GM12874 (cell line): ENCODE results near the gene FADD.

Experiments
- TF ChIP-seq, protein P1 (sequence below): IDR thresholded peaks from 2 replicates; pipeline ENCODE4 v1.5.1; 2011; ENCODE audit warnings: low read depth, mild to moderate bottlenecking, control low read depth, low read length, moderate library complexity; ENCODE audit not compliant: insufficient read depth

The FADD gene

DNA sequence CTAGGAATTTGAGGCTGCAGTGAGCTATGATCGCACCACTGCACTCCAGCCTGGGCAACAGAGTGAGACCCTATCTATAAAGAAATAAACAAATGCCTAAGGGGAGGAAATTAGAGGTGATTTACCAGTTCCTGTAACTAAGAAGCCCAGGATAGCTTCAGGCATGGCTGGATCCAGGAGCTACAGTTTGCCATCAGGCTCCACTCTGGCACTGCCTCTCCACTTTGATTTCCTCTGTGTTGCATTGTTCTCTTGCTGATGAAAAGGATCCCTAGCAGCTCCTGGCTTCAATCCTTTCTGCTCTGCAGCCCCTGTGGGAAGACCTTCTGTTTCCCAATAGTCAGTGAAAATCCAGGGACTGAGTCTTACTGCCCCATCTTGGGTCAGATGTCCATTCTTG lies 20.1 kb upstream of the FADD start:
- TF ChIP-seq, protein P1, sequence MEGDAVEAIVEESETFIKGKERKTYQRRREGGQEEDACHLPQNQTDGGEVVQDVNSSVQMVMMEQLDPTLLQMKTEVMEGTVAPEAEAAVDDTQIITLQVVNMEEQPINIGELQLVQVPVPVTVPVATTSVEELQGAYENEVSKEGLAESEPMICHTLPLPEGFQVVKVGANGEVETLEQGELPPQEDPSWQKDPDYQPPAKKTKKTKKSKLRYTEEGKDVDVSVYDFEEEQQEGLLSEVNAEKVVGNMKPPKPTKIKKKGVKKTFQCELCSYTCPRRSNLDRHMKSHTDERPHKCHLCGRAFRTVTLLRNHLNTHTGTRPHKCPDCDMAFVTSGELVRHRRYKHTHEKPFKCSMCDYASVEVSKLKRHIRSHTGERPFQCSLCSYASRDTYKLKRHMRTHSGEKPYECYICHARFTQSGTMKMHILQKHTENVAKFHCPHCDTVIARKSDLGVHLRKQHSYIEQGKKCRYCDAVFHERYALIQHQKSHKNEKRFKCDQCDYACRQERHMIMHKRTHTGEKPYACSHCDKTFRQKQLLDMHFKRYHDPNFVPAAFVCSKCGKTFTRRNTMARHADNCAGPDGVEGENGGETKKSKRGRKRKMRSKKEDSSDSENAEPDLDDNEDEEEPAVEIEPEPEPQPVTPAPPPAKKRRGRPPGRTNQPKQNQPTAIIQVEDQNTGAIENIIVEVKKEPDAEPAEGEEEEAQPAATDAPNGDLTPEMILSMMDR, result no peak

DNA sequence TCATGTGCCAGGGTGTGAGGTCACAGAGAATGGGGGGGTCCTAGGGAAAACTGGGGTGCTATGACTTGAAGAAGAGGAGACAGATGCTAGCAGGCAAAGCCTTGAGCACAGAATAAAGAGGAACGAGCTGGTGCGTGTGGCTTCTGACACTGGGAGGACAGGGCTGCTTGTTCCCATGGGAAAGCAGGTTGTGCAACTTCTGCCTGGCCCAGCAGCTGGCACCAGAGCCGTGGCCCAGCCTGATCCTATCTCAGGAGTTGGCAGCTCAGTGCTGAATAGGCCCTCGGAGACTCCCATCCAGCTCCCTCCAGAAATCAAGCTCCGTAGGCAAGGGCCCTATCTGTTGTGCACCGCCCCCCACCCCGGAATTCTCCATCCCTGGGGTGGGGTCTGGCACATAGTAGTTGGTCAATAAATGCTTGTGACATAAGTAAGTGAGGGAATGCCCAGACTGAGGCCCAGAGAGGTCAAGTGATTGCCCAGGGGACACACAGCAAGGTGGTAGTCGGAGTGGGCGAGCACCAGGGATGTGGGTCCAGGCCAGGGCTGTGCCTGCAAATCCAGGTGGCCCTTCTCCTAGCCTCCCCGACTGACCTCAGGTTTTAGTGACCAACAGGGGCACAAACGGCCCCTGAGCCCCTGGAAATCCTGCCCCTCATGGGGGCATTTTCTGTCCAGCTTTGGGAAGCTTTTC lies 19.5 kb upstream of the FADD start:
- TF ChIP-seq, protein P1, result no peak

DNA sequence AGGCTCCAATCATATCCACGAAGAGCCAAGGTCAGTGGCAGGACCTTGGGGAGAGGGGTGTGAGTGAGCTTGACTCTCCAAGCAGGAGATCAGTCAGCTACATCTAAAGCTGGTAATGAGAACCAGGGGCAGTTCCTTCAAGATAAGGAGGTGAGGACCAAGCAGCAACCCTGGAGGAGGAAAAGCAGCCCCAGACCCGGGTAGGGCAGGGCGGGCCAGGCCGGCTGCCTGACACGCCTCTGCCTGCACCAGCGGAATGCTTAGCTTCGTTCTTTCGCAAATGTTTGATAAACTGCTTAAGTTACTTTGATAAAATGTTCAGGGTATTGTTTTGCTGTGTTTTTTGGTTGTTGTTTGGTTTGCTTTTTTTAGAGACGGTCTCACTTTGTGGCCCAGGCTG lies 18.7 kb upstream of the FADD start:
- TF ChIP-seq, protein P1, result no peak

DNA sequence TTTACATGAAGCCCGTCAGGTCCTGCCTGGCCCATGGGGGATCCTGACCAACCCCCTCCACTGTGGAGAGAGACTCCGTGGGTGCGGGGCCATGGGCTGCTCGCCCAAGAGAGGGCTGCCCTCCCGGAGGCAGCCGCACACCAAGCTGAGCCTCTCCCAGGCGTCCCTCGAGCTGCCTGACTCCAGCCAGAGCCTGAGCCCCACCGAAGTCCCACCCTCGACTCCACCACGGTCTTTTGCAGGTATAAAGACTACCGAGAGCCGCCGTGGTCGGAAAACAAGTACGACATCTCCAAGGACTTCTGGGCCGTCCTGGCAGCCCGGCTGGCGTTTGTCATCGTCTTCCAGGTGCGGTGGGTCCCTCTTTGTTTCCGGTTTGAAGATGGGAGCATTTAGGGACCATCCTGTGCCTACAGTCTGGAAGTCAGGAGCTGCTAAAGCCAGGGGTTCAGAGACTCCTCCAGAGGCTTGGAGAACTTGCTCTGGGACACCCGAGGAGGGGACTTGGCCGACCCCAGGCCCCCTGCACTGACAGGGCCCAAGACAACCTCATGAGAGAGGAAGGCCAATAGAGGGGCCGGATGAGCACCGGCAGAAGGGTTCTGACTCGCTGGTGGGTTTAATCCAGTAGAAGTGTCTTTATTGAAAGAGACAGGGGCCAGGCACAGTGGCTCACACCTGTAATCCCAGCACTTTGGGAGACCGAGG lies 17.6 kb upstream of the FADD start:
- TF ChIP-seq, protein P1, result no peak

DNA sequence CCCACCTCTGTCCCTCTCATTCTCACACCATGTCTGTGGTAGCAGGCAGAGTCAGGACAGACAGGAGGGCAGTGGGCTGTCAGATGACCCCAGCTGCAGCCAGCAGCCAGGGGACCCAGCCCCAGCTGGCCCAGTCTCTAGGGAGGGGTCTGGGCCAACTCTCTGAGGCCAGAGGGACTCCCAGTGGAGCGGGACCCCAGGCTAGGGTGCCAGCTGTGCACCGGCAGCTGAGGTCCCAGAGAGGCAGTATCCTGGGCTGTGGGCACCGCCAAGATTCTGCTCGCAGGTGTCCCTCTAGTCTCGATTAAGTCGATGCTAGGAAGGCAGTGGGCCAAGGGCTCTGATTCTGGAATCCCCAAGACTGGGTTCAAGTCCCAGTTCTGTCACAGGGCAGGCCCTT lies 16.7 kb upstream of the FADD start:
- TF ChIP-seq, protein P1, result no peak

DNA sequence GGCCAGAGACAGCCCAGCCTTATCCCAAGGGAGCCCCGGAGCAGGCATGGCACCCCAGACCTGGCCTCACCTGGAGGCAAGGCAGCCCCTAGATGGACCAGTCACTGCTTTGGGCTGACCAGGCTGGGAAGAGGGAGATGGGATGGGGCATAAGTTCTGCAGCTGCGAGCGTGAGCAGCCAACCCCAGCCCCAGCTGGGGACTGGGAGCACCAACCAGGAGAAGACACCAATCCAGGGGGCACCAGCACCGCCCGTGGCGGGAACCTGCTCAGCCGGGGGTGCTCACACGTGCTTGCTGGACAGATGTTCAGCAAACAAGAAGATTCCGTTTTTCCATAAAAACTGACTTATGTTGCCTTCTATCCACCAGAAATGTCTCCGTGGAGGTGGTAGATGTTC lies 16.2 kb upstream of the FADD start:
- TF ChIP-seq, protein P1, result no peak

DNA sequence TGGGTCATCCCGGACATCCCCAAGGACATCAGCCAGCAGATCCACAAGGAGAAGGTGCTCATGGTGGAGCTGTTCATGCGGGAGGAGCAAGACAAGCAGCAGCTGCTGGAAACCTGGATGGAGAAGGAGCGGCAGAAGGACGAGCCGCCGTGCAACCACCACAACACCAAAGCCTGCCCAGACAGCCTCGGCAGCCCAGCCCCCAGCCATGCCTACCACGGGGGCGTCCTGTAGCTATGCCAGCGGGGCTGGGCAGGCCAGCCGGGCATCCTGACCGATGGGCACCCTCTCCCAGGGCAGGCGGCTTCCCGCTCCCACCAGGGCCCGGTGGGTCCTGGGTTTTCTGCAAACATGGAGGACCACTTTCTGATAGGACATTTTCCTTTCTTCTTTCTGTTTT lies 15.3 kb upstream of the FADD start:
- TF ChIP-seq, protein P1, result no peak
